A549 (cell line): ENCODE measurements around the gene VIT. TPM values are rescaled to one million over a fixed set of nuclear protein-coding genes. Genes with fewer than 3 reads are reported as not detected.

Experiments
- ATAC-seq, 2 experiments: fragments of 200-7000 bp in 1 of 2; fragments of >200 bp in 1 of 2; cut with Nextera tagmentation in 1 of 2; cut with Tn5 transposase in 1 of 2; 3 replicates each; pipeline versions ENCODE4 v1.8.0 to v1.9.1; 2018 to 2020; ENCODE audit warnings: mild to moderate bottlenecking in 1 of 2, moderate library complexity in 1 of 2
- CTCF ChIA-PET: fragments of 300-600 bp; sonication (Branson Sonifier 250); formaldehyde crosslinking; extraction: SDS; loops from one replicate; lab custom pipeline; 2021; ENCODE audit warnings: antibody characterized with exemption, inconsistent platforms; lab: Yijun Ruan, JAX
- POLR2A ChIA-PET: fragments of 350-600 bp; formaldehyde crosslinking; extraction: SDS; loops from one replicate; lab custom pipeline; 2021; ENCODE audit warnings: antibody characterized with exemption, inconsistent platforms; lab: Yijun Ruan, JAX
- DNase-seq, 2 experiments: peaks; one replicate each; pipeline versions ENCODE4 v3.0.0 to v3.0.0-alpha.2; 2011 to 2016; ENCODE audit warnings: low read depth in 1 of 2, low spot score in 1 of 2
- FAIRE-seq: peaks from 2 replicates; lab custom pipeline; 2011; peaks lifted over from hg19 to GRCh38; lab: Jason Lieb, UNC
- H3K27ac ChIP-seq, 2 experiments: fragments of >200 bp; sonication (Bioruptor Twin); formaldehyde crosslinking; 3 replicates each; pipeline ENCODE4 v1.5.1; 2016 to 2017
- H3K4me1 ChIP-seq: fragments of >200 bp; sonication (Bioruptor Twin); formaldehyde crosslinking; 3 replicates; pipeline ENCODE4 v1.6.1; 2016
- H3K4me2 ChIP-seq: fragments of >200 bp; sonication (Bioruptor Twin); formaldehyde crosslinking; 3 replicates; pipeline ENCODE4 v1.6.1; 2016
- H3K4me3 ChIP-seq: fragments of >200 bp; sonication (Bioruptor Twin); formaldehyde crosslinking; 3 replicates; pipeline ENCODE4 v1.5.1; 2016
- H3K9me3 ChIP-seq: fragments of >200 bp; sonication (Bioruptor Twin); formaldehyde crosslinking; 3 replicates; pipeline ENCODE4 v1.6.1; 2016
- ATOH8 ChIP-seq: fragments of 250-450 bp; sonication (Bioruptor Pico); IDR thresholded peaks from 2 replicates; pipeline ENCODE4 v1.5.0; 2020; ENCODE audit warnings: low read depth, mild to moderate bottlenecking, moderate library complexity
- BCL3 ChIP-seq: fragments of >200 bp; sonication (Bioruptor Twin); formaldehyde crosslinking; IDR thresholded peaks from 3 replicates; pipeline ENCODE4 v1.6.1; 2016
- BHLHE40 ChIP-seq: IDR thresholded peaks from 2 replicates; pipeline ENCODE4 v1.6.1; 2012; ENCODE audit warnings: low read depth, low read length, inconsistent platforms
- CBX8 ChIP-seq: fragments of 200-600 bp; sonication (generic); IDR thresholded peaks from 2 replicates; pipeline ENCODE4 v1.6.1; 2016
- CHD2 ChIP-seq: fragments of 150-350 bp; IDR thresholded peaks from 2 replicates; pipeline ENCODE4 v1.6.1; 2014; ENCODE audit warnings: low read length; ENCODE audit not compliant: partially characterized antibody
- CHD4 ChIP-seq: fragments of 200-600 bp; sonication (generic); IDR thresholded peaks from 2 replicates; pipeline ENCODE4 v1.6.1; 2016; ENCODE audit warnings: antibody characterized with exemption, mild to moderate bottlenecking, borderline replicate concordance
- CTCF ChIP-seq: fragments of >200 bp; sonication (Bioruptor Twin); formaldehyde crosslinking; IDR thresholded peaks from 3 replicates; pipeline ENCODE4 v1.5.1; 2016
- EHF ChIP-seq: fragments of 250-450 bp; sonication (Bioruptor Pico); IDR thresholded peaks from 2 replicates; pipeline ENCODE4 v1.5.0; 2020; ENCODE audit warnings: mild to moderate bottlenecking
- EHMT2 ChIP-seq: fragments of 200-600 bp; sonication (generic); IDR thresholded peaks from 2 replicates; pipeline ENCODE4 v1.6.1; 2016; ENCODE audit warnings: antibody characterized with exemption, low read depth, mild to moderate bottlenecking, moderate library complexity
- HES2 ChIP-seq: fragments of >200 bp; sonication (Bioruptor Twin); formaldehyde crosslinking; IDR thresholded peaks from 2 replicates; pipeline ENCODE4 v1.6.1; 2016
- HMGXB4 ChIP-seq: fragments of 250-450 bp; sonication (Bioruptor Pico); IDR thresholded peaks from 2 replicates; pipeline ENCODE4 v1.5.0; 2021; ENCODE audit warnings: mild to moderate bottlenecking, moderate library complexity, borderline replicate concordance
- JUN ChIP-seq, 2 experiments: fragments of >200 bp; sonication (Bioruptor Twin); formaldehyde crosslinking; IDR thresholded peaks; 2 replicates in 1 of 2; 3 replicates in 1 of 2; pipeline ENCODE4 v1.6.1; 2016 to 2017
- KDM1A ChIP-seq: fragments of 200-600 bp; sonication (generic); IDR thresholded peaks from 2 replicates; pipeline ENCODE4 v1.6.1; 2016; ENCODE audit warnings: low read depth, mild to moderate bottlenecking
- KDM5A ChIP-seq: fragments of 200-600 bp; sonication (generic); IDR thresholded peaks from 2 replicates; pipeline ENCODE4 v1.6.1; 2016; ENCODE audit warnings: antibody characterized with exemption, mild to moderate bottlenecking
- MAX ChIP-seq: IDR thresholded peaks from 2 replicates; pipeline ENCODE4 v1.6.1; 2012
- NFE2L2 ChIP-seq: fragments of 150-350 bp; conservative IDR thresholded peaks from 2 replicates; pipeline ENCODE4 v1.6.1; 2014; ENCODE audit warnings: low read length
- NR3C1 ChIP-seq: fragments of >200 bp; sonication (Bioruptor Twin); formaldehyde crosslinking; IDR thresholded peaks from 3 replicates; pipeline ENCODE4 v1.6.1; 2017
- POLR2A ChIP-seq: IDR thresholded peaks from 2 replicates; pipeline ENCODE4 v1.6.1; 2012; ENCODE audit warnings: mild to moderate bottlenecking, low read length
- RAD21 ChIP-seq, 2 experiments: fragments of >200 bp in 1 of 2; sonication (Bioruptor Twin) in 1 of 2; formaldehyde crosslinking in 1 of 2; IDR thresholded peaks in 1 of 2; conservative IDR thresholded peaks in 1 of 2; 2 replicates in 1 of 2; 3 replicates in 1 of 2; pipeline ENCODE4 v1.6.1; 2012 to 2018; ENCODE audit warnings: inconsistent platforms in 1 of 2
- REST ChIP-seq: fragments of 200-600 bp; sonication (generic); IDR thresholded peaks from 2 replicates; pipeline ENCODE4 v1.6.1; 2016; ENCODE audit warnings: antibody characterized with exemption, mild to moderate bottlenecking, moderate library complexity
- RFX5 ChIP-seq: fragments of 450-650 bp; IDR thresholded peaks from 2 replicates; pipeline ENCODE4 v1.7.1; 2014; ENCODE audit warnings: antibody characterized with exemption, mild to moderate bottlenecking, moderate library complexity
- SMC3 ChIP-seq: fragments of >200 bp; sonication (Bioruptor Twin); formaldehyde crosslinking; IDR thresholded peaks from 3 replicates; pipeline ENCODE4 v1.6.1; 2018; ENCODE audit warnings: inconsistent platforms
- SREBF2 ChIP-seq: fragments of 450-650 bp; IDR thresholded peaks from 2 replicates; pipeline ENCODE4 v1.6.1; 2014; ENCODE audit warnings: mild to moderate bottlenecking, moderate library complexity
- TFCP2L1 ChIP-seq: fragments of 250-450 bp; sonication (Bioruptor Pico); IDR thresholded peaks from 2 replicates; pipeline ENCODE4 v1.5.0; 2021; ENCODE audit warnings: mild to moderate bottlenecking
- USF2 ChIP-seq: fragments of 450-650 bp; IDR thresholded peaks from 2 replicates; pipeline ENCODE4 v1.6.1; 2014; ENCODE audit warnings: antibody characterized with exemption
- WGBS: methylation state at CpG from one replicate; pipeline ENCODE4 v1.1.6; 2017; ENCODE audit errors: missing lambda C conversion rate; 5-methylcytosine and 5-hydroxymethylcytosine counted together
- polyA plus RNA-seq, 4 experiments: library from polyadenylated mRNA; depleted of rRNA in 3 of 4; stranded (reverse); fragments of >200 nt; fragmentation: RNase III in 1 of 4; extraction: RNeasy Plus Mini Kit Qiagen cat#74134 plus additional on column Dnase treatment in 1 of 4; gene quantifications; 2 replicates in 3 of 4; 3 replicates in 1 of 4; pipeline ENCODE4 v1.2.3, GENCODE V29; 2011 to 2017

The VIT gene
- polyA plus RNA-seq, 2 of the 4 experiments (the other 2 are of a cell fraction), result not detected

GRCh38 chr2:36748166-36748565 is 51.7 kb downstream of the VIT start:
- 6% methylated on average over 1 of the region's 1 CpG for WGBS
- ChIA-PET CTCF (interaction anchor here (1.0 kb wide), 1 partner anchor 37 kb away, joined by 3 read pairs; no protein-coding TSS in a partner anchor), POLR2A (no interaction called here)
- ATAC-seq (no peak), FAIRE-seq (no peak), DNase-seq (no peak)
- TF ChIP-seq RAD21 (conservative IDR thresholded peaks at IDR 0.05 in 1 of 2, IDR thresholded peaks at IDR 0.05 in 1 of 2) (no peak), POLR2A (no peak), ATOH8 (CRISPR knock-in tag) (no peak), RFX5 (no peak), SREBF2 (no peak), KDM1A (no peak), REST (no peak), CBX8 (no peak), JUN (IDR thresholded peaks at IDR 0.05) (no peak), EHF (no peak), CTCF (no peak), TFCP2L1 (CRISPR knock-in tag) (no peak), SMC3 (no peak), HMGXB4 (CRISPR knock-in tag) (no peak), USF2 (no peak), NFE2L2 (no peak), EHMT2 (no peak)
- no peak overlapping the region for H3K27ac ChIP-seq
- peaks cover 6% of the 10 kb centered on the region for H3K9me3 ChIP-seq
- H3K4me2 ChIP-seq, result no peak overlapping the region
- no peaks in the 10 kb centered on the region for H3K4me1 ChIP-seq
- H3K4me3 ChIP-seq, result no peak overlapping the region

GRCh38 chr2:36750101-36750500 is 53.6 kb downstream of the VIT start:
- DNase-seq (no peak), FAIRE-seq (no peak), ATAC-seq (no peak)
- Histone ChIP-seq H3K27ac (no peak overlapping the region), H3K9me3 (peaks cover 3% of the 10 kb centered on the region; the same call in 2 of the 3 replicates), H3K4me1 (no peaks in the 10 kb centered on the region), H3K4me2 (no peak overlapping the region), H3K4me3 (no peak overlapping the region)
- TF ChIP-seq BHLHE40 (no peak), HES2 (no peak), KDM5A (no peak), CHD4 (no peak), BCL3 (no peak), MAX (no peak), EHF (no peak), CTCF (no peak), TFCP2L1 (CRISPR knock-in tag) (no peak), CHD2 (no peak), NR3C1 (no peak)
- 45% methylated on average over 5 of the region's 5 CpGs for WGBS
- CTCF ChIA-PET, result interaction anchor here (2.5 kb wide), 1 partner anchor 29 kb away, joined by 7 read pairs; no protein-coding TSS in a partner anchor
- POLR2A ChIA-PET, result no interaction called here
